ENCODE data around the gene RAD51. TPM values are rescaled to one million over a fixed set of nuclear protein-coding genes. Genes with fewer than 3 reads are reported as not detected.

Gene RAD51
- total RNA-seq, 2 donors from 2014 or later, result 0.30 TPM; not detected in 1

- Histone ChIP-seq H3K36me3 (peaks cover 34% of the 10 kb centered on the region), H3K4me1 (peaks cover 0 to 13% of the 10 kb centered on the region in 2 donors)
- no peak for DNase-seq (ENCODE audit: low spot score)
Measured at GRCh38 chr15:40750885-40751284, 55.9 kb downstream of the RAD51 start.

DNA sequence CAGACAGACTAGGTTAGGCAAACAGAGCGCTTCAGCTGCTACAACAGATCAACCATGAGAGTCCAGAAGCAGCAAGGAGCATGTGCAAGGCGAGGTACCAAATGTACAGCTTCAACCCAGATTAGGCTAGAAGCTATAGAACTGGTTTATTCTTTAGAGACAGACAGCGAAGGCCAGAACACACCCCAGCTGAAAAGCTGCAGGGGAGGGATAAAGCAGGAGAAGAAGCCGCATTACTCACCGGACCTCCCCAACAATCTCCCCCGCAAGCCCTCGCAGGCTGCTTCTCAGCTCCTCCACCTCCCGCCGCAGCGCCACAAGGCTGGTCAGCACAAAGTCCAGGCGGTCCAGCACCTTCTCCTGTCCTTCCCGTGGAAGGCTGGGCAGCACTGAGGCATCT lies 56.8 kb downstream of the RAD51 start:
- Histone ChIP-seq H3K27ac (no peak overlapping the region), H3K9me3 (no peaks in the 10 kb centered on the region), H3K4me3 (no peak overlapping the region), H3K27me3 (no peaks in the 10 kb centered on the region), H3K36me3 (peaks cover 34% of the 10 kb centered on the region), H3K4me1 (peaks cover 0 to 14% of the 10 kb centered on the region in 2 donors)
- DNase-seq (ENCODE audit: low spot score), result no peak
- TF ChIP-seq, protein P1, sequence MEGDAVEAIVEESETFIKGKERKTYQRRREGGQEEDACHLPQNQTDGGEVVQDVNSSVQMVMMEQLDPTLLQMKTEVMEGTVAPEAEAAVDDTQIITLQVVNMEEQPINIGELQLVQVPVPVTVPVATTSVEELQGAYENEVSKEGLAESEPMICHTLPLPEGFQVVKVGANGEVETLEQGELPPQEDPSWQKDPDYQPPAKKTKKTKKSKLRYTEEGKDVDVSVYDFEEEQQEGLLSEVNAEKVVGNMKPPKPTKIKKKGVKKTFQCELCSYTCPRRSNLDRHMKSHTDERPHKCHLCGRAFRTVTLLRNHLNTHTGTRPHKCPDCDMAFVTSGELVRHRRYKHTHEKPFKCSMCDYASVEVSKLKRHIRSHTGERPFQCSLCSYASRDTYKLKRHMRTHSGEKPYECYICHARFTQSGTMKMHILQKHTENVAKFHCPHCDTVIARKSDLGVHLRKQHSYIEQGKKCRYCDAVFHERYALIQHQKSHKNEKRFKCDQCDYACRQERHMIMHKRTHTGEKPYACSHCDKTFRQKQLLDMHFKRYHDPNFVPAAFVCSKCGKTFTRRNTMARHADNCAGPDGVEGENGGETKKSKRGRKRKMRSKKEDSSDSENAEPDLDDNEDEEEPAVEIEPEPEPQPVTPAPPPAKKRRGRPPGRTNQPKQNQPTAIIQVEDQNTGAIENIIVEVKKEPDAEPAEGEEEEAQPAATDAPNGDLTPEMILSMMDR (IDR thresholded peaks at IDR 0.05), result no peak

More at GRCh38 chr15:40750885-40751284, 55.9 kb downstream of the RAD51 start:
- Histone ChIP-seq H3K27ac (no peak overlapping the region), H3K4me3 (no peak overlapping the region), H3K27me3 (no peaks in the 10 kb centered on the region), H3K9me3 (no peaks in the 10 kb centered on the region)
- TF ChIP-seq, protein P1 (IDR thresholded peaks at IDR 0.05), result no peak

DNA sequence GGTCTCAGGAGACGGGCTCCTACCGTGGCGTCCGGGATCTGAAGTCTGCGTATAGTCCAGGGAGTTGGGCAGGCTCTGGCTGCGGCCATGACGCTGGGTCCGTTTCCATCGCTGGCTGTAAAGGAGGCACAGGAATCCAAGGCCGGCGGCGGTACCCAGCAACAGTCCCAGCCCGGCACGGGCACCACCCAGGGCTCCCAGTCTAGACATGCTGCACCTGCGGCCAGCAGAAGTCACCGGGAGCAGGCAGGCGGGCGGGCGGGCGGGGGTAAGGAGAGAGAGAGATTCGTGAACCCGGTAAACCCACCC lies 59.6 kb downstream of the RAD51 start:
- no peak for DNase-seq (ENCODE audit: low spot score)
- TF ChIP-seq, protein P1 (IDR thresholded peaks at IDR 0.05), result no peak

DNA sequence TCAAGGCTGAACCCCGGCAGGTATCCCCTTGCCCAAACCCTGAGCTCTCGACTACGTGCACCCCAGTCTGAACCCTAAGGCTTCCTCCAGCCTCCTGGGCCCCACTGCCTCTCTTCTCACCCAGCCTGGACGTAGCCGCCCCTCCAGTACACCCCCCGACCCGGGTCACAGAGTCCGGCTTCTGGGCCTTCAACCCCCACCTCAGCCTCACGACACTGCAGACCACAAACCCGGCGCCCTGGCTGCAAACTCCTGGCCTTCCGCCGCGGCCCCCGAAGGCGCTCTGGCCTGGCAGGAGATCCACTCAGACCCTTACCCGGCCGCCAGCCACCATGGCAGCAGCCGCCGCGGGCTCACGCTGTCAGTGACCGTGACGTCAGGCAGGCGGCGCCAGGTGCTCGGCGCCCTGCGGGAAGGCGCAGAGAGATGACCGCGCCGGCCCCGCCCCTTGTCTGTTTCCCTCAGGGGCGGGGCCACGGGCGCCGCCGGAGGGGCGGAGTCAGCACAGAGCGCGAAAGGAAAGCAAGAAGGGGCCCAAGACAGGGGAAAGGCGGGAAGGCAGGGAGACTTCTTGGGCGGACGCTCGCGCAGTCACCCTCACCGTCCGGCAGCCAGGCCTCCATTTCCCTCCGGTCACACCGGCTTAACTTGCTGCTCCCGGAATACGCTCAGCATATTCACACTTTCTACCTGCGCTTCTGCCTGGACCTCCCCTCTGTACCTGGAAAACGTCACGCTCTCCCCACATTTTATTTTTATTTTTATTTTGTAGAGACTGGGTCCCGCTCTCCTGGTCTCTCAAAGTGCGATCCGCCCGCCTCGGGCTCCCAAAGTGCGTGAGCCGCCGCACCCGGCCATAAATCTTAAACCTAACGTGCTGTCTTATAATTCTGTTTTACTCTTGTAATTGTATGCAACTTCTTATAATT lies 60.2 kb downstream of the RAD51 start, which contains the start of gene RMDN3:
Gene RMDN3, minus strand, starts transcription at position 372 of the 929 bp plus-strand sequence. CDS start 471 bp downstream, outside the sequence.
- H3K9me3 ChIP-seq, result no peaks in the 10 kb centered on the region
- TF ChIP-seq, protein P1 (IDR thresholded peaks at IDR 0.05), result peak in 1 of 2 donors; percentile 38
- peak; percentile 91 for DNase-seq (ENCODE audit: low spot score)
- no peaks in the 10 kb centered on the region for H3K27me3 ChIP-seq
- peaks cover 23% of the 10 kb centered on the region for H3K36me3 ChIP-seq
- peak within 1 kb of the TSS; percentile 64 to 92 for H3K4me3 ChIP-seq
- peaks cover 0 to 14% of the 10 kb centered on the region in 2 donors for H3K4me1 ChIP-seq
- peak within 1 kb of the TSS; percentile 67 to 80 for H3K27ac ChIP-seq

More for the DNA sequence above, 59.6 kb downstream of the RAD51 start:
- H3K36me3 ChIP-seq, result peaks cover 23% of the 10 kb centered on the region
- peaks cover 0 to 14% of the 10 kb centered on the region in 2 donors for H3K4me1 ChIP-seq
- no peaks in the 10 kb centered on the region for H3K9me3 ChIP-seq
- peak overlapping the region; percentile 67 to 80 for H3K27ac ChIP-seq
- H3K4me3 ChIP-seq, result peak overlapping the region; percentile 64 to 92
- no peaks in the 10 kb centered on the region for H3K27me3 ChIP-seq

DNA sequence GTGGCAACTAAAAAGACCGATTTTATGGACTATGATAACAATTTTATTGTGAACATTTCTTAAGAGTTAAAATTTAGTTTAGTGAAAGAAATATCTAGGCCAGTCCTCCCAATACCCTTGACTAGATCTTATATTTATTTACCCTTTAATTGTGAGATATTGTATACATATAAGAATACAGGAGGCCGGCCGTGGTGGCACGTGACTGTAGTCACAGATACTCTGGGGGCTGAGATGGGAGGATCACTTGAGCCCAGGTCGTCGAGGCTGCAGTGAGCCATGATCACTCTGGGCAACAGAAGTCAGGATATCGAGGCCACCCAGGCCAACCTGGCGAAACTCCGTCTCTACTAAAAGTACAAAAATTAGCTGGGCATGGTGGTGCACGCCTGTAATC lies 60.8 kb downstream of the RAD51 start:
- peaks cover 19% of the 10 kb centered on the region for H3K36me3 ChIP-seq
- H3K4me1 ChIP-seq, result peaks cover 0 to 14% of the 10 kb centered on the region in 2 donors
- no peaks in the 10 kb centered on the region for H3K9me3 ChIP-seq
- H3K27me3 ChIP-seq, result no peaks in the 10 kb centered on the region
- peak overlapping the region in 1 of 2 donors; percentile 67 for H3K27ac ChIP-seq
- peak overlapping the region; percentile 64 to 92 for H3K4me3 ChIP-seq
- TF ChIP-seq, protein P1 (IDR thresholded peaks at IDR 0.05), result no peak
- DNase-seq (ENCODE audit: low spot score), result no peak

All from right atrium auricular region (tissue), 2 donors.